ENCODE data around the gene ANKRD13A. TPM values are rescaled to one million over a fixed set of nuclear protein-coding genes. Genes with fewer than 3 reads are reported as not detected.

Gene ANKRD13A
- total and polyA plus RNA-seq, 2 of the 8 experiments (the other 6 are each of a cell fraction or from before 2014, with no cell fraction given) = 16.8 to 21.4 TPM

DNA sequence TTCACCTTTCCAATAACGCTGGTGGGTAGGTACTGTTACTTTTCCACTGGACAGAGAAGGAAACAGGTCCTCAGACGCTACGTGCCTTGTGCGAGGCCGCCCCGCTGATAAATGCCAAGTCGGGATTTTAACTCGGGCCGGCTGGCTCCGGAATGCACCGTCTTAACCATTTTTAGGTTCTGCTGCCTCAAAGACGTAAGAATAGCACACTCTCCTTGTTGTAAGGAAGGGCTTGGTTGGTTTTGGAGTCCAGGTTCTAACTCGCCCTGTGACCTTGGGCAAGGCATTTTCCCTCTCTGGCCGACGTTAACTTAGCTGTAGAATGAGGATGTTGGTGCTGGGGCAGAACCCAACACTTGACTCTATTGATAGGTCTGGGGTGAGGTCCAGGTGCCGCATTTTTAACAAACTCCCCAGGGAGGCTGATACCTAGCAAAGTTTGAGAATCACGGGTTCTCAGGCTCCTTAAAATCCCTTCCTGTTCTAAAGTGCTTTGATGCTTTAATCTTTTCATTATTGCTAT lies 814 bp downstream of the ANKRD13A start:
- Histone ChIP-seq H2BK5ac (ENCODE audit: low read depth, low read length) (peak overlapping the region; percentile 26; the same call in 1 of the 2 replicates), H4K8ac (ENCODE audit: extremely low read depth, insufficient read depth, low read length) (no peak overlapping the region), H3K79me1 (ENCODE audit: low read depth, low read length) (no peaks in the 10 kb centered on the region), H3K14ac (ENCODE audit: insufficient read length) (no peak overlapping the region), H3K27me3 (replicated peaks in 1 of 4; ENCODE audit: control insufficient read depth in 3 of 4, extremely low read depth in 1 of 4, insufficient read depth in 3 of 4, low read length in 3 of 4) (peaks cover 0 to 9% (median 7%) of the 10 kb centered on the region in 4 experiments; a peak in 5 of 7 replicates), H3K4ac (replicated peaks; ENCODE audit: insufficient read length, low read depth, low read length) (no peak overlapping the region), H2AK5ac (ENCODE audit: low read depth, low read length) (no peak overlapping the region), H3K18ac (ENCODE audit: extremely low read depth, low read length) (no peak overlapping the region), H2BK120ac (replicated peaks; ENCODE audit: low read depth, low read length) (no peak overlapping the region), H2BK12ac (ENCODE audit: low read depth, low read length) (no peak overlapping the region), H3K9me3 (ENCODE audit: insufficient read depth in 2 of 2, low read depth in 1 of 2, low read length in 1 of 2) (no peaks in the 10 kb centered on the region), H2BK15ac (ENCODE audit: low read length) (peak overlapping the region; percentile 61; the same call in 1 of the 2 replicates), H3K79me2 (ENCODE audit: control insufficient read depth in 1 of 2, insufficient read depth in 2 of 2, low read length in 2 of 2) (peaks cover 0 to 4% of the 10 kb centered on the region in 2 experiments; a peak in 2 of 4 replicates), H3K4me2 (ENCODE audit: insufficient read depth in 1 of 2, low read depth in 2 of 2, low read length in 2 of 2) (peak overlapping the region; percentile 86 to 100), H2BK20ac (ENCODE audit: low read length) (no peak overlapping the region), H4K20me1 (replicated peaks in 1 of 2; ENCODE audit: control insufficient read depth in 1 of 2, insufficient read depth in 2 of 2, low read length in 2 of 2) (peaks cover 0 to 2% of the 10 kb centered on the region in 2 experiments), H3K4me1 (replicated peaks in 1 of 4; ENCODE audit: control insufficient read depth in 3 of 4, insufficient read depth in 4 of 4, low read length in 3 of 4) (peaks cover 2 to 8% (median 4%) of the 10 kb centered on the region in 4 experiments; a peak in 5 of 7 replicates), H4K5ac (ENCODE audit: insufficient read length, low read depth, low read length) (no peak overlapping the region), H3K4me3 (ENCODE audit: extremely low read depth in 1 of 4, insufficient read depth in 2 of 4, low read depth in 3 of 4, low read length in 4 of 4) (peak overlapping the region; percentile 54 to 93 (median 83)), H3K23ac (ENCODE audit: insufficient read length) (no peak overlapping the region), H3K23me2 (ENCODE audit: low read depth, low read length) (peaks cover 17% of the 10 kb centered on the region), H3K56ac (replicated peaks; ENCODE audit: insufficient read length, low read depth, low read length) (no peak overlapping the region), H4K91ac (replicated peaks; ENCODE audit: insufficient read length, low read length) (no peak overlapping the region), H3K9ac (replicated peaks in 1 of 4; ENCODE audit: extremely low read depth in 1 of 4, low read depth in 3 of 4, low read length in 3 of 4) (peak overlapping the region in 2 of 4 experiments; percentile 16 to 74; a peak in 4 of 7 replicates), H2AFZ (ENCODE audit: low read length) (peak overlapping the region; percentile 93), H3K36me3 (ENCODE audit: control insufficient read depth in 2 of 4, insufficient read depth in 4 of 4, low read length in 3 of 4) (no peaks in the 10 kb centered on the region), H3K27ac (ENCODE audit: low read depth, low read length) (no peak overlapping the region)
- DNase-seq (ENCODE audit: low read depth in 1 of 2, low spot score in 2 of 2) = no peak
- ChIA-PET CTCF (ENCODE audit: partially characterized antibody) (no interaction called here), POLR2A (ENCODE audit: partially characterized antibody) (no interaction called here)
- TF ChIP-seq CBX8 (IDR thresholded peaks at IDR 0.05; ENCODE audit: borderline replicate concordance, low read depth, low read length) (no peak), CHD2 (IDR thresholded peaks at IDR 0.05; ENCODE audit: low read length) (no peak), SUZ12 (IDR thresholded peaks at IDR 0.05; ENCODE audit: low read length) (0 out of 2 replicates have a peak, but pooled peaks have one; percentile 29)
- TF ChIP-seq, protein P1, sequence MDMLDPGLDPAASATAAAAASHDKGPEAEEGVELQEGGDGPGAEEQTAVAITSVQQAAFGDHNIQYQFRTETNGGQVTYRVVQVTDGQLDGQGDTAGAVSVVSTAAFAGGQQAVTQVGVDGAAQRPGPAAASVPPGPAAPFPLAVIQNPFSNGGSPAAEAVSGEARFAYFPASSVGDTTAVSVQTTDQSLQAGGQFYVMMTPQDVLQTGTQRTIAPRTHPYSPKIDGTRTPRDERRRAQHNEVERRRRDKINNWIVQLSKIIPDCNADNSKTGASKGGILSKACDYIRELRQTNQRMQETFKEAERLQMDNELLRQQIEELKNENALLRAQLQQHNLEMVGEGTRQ (IDR thresholded peaks at IDR 0.05; ENCODE audit: low read length) = no peak
- FAIRE-seq = no peak
- WGBS, 2 experiments (ENCODE audit: extremely low coverage in 1 of 2, insufficient coverage in 1 of 2, insufficient read length in 1 of 2, insufficient replicate concordance in 2 of 2, low coverage in 1 of 2, low lambda C conversion rate in 2 of 2, missing lambda C conversion rate in 1 of 2) = 9% methylated on average over 17 of the region's 17 CpGs; no CpG with 5 or more reads in 1 of the 2 experiments

All from H1 (cell line).